HL-60 (cell line): Measurements from ENCODE around the gene EMC8.

ENCODE experiments used
- GABPA ChIP-seq: IDR thresholded peaks from 2 replicates; pipeline ENCODE4 v1.6.1; 2012; ENCODE audit warnings: low read depth
- POLR2AphosphoS5 ChIP-seq: IDR thresholded peaks from 2 replicates; pipeline ENCODE4 v1.6.1; 2012; ENCODE audit warnings: low read depth
- SPI1 ChIP-seq: IDR thresholded peaks from 2 replicates; pipeline ENCODE4 v1.6.1; 2012; ENCODE audit warnings: low read depth, mild to moderate bottlenecking, borderline replicate concordance
- TF ChIP-seq, protein P1 (sequence below): IDR thresholded peaks from 2 replicates; pipeline ENCODE4 v1.6.1; 2012; ENCODE audit warnings: low read depth; ENCODE audit not compliant: insufficient replicate concordance
- TF ChIP-seq, protein P2 (sequence below): IDR thresholded peaks from one replicate; pipeline ENCODE4 v1.5.1; 2011; ENCODE audit warnings: low read length, control low read depth, inconsistent platforms; ENCODE audit not compliant: insufficient read depth

DNA sequence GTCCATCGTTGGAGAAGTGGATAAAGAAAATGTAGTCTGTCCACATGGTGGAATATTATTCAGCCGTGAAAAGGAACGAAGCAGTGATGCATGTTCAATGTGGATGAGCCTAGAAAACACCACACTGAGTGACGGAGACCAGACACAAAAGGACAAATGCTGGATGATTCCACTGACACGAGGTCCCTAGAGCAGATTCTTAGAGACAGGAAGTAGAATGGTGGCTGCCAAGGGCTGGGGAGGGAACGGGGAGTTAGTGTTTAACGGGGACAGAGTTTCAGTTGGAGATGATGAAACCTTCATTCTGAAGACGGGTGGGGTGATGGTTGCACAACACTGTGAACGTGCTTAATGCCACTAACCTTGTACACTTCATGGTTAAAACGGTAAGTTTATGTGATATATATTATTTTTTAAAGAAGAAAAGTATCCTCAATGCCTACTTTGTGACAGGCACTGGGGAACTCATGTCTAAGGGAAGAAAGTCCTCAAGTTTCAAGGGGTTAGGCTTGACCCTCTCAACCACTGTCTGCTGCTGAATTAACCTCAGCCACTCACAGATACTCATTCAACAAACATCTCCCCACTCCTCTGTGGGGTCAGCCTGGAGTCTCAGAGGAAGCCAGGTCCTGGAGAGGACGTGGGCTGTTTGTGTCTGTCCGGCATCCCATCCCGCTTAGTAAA is 66.0 kb downstream of the EMC8 start:
- TF ChIP-seq, protein P1, sequence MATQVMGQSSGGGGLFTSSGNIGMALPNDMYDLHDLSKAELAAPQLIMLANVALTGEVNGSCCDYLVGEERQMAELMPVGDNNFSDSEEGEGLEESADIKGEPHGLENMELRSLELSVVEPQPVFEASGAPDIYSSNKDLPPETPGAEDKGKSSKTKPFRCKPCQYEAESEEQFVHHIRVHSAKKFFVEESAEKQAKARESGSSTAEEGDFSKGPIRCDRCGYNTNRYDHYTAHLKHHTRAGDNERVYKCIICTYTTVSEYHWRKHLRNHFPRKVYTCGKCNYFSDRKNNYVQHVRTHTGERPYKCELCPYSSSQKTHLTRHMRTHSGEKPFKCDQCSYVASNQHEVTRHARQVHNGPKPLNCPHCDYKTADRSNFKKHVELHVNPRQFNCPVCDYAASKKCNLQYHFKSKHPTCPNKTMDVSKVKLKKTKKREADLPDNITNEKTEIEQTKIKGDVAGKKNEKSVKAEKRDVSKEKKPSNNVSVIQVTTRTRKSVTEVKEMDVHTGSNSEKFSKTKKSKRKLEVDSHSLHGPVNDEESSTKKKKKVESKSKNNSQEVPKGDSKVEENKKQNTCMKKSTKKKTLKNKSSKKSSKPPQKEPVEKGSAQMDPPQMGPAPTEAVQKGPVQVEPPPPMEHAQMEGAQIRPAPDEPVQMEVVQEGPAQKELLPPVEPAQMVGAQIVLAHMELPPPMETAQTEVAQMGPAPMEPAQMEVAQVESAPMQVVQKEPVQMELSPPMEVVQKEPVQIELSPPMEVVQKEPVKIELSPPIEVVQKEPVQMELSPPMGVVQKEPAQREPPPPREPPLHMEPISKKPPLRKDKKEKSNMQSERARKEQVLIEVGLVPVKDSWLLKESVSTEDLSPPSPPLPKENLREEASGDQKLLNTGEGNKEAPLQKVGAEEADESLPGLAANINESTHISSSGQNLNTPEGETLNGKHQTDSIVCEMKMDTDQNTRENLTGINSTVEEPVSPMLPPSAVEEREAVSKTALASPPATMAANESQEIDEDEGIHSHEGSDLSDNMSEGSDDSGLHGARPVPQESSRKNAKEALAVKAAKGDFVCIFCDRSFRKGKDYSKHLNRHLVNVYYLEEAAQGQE, result peak; percentile 13
- TF ChIP-seq GABPA (no peak), POLR2AphosphoS5 (peak; percentile 44; the same call in 1 of the 2 replicates), SPI1 (peak; percentile 59; the same call in 1 of the 2 replicates)
- TF ChIP-seq, protein P2, sequence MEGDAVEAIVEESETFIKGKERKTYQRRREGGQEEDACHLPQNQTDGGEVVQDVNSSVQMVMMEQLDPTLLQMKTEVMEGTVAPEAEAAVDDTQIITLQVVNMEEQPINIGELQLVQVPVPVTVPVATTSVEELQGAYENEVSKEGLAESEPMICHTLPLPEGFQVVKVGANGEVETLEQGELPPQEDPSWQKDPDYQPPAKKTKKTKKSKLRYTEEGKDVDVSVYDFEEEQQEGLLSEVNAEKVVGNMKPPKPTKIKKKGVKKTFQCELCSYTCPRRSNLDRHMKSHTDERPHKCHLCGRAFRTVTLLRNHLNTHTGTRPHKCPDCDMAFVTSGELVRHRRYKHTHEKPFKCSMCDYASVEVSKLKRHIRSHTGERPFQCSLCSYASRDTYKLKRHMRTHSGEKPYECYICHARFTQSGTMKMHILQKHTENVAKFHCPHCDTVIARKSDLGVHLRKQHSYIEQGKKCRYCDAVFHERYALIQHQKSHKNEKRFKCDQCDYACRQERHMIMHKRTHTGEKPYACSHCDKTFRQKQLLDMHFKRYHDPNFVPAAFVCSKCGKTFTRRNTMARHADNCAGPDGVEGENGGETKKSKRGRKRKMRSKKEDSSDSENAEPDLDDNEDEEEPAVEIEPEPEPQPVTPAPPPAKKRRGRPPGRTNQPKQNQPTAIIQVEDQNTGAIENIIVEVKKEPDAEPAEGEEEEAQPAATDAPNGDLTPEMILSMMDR, result no peak
